Spinal cord (tissue), 10 donors: ENCODE data around the gene RAMAC. TPM values are rescaled to one million over a fixed set of nuclear protein-coding genes. Genes with fewer than 3 reads are reported as not detected.

ENCODE experiments used
- DNase-seq, 6 donors: peaks; one replicate each; pipeline versions ENCODE4 v3.0.0 to v3.0.0-alpha.2; 2013 to 2015; ENCODE audit warnings: low spot score in 6 of 6, low read depth in 4 of 6
- H3K27ac ChIP-seq: one replicate; pipeline ENCODE4 v1.5.1; 2013; ENCODE audit warnings: low read depth, low read length, control low read depth
- H3K27me3 ChIP-seq: one replicate; pipeline ENCODE4 v1.6.1; 2013; ENCODE audit warnings: low read length; ENCODE audit not compliant: control insufficient read depth, insufficient read depth
- H3K36me3 ChIP-seq: one replicate; pipeline ENCODE4 v1.6.1; 2013; ENCODE audit warnings: low read length; ENCODE audit not compliant: control insufficient read depth, insufficient read depth
- H3K4me1 ChIP-seq: one replicate; pipeline ENCODE4 v1.6.1; 2013; ENCODE audit warnings: low read length; ENCODE audit not compliant: control insufficient read depth, insufficient read depth
- H3K4me3 ChIP-seq: one replicate; pipeline ENCODE4 v1.5.1; 2013; ENCODE audit warnings: low read depth, low read length, control low read depth
- H3K9me3 ChIP-seq: one replicate; pipeline ENCODE4 v1.6.1; 2013; ENCODE audit warnings: low read length; ENCODE audit not compliant: control insufficient read depth, insufficient read depth
- WGBS: methylation state at CpG from one replicate; pipeline ENCODE4 v1.1.5; 2013; ENCODE audit warnings: missing lambda C conversion rate; ENCODE audit not compliant: insufficient coverage; 5-methylcytosine and 5-hydroxymethylcytosine counted together
- polyA plus RNA-seq, 2 donors: library from polyadenylated mRNA; unstranded; fragments of 120-200 nt; gene quantifications; one replicate each; pipeline ENCODE4 v1.2.1, GENCODE V29; 2013; ENCODE audit not compliant: insufficient read length in 2 of 2
- total RNA-seq, 2 donors: library from RNA; depleted of rRNA in 1 of 2; stranded (reverse); fragments of 120-200 nt in 1 of 2; fragments of >200 nt in 1 of 2; gene quantifications; one replicate each; pipeline versions ENCODE4 v1.2.3 to v1.2.4, GENCODE V29; 2013 to 2014
- donor health status: healthy.

The RAMAC gene
- total and polyA plus RNA-seq, 4 donors = 26.8 to 35.6 (median 33.6) TPM

DNA sequence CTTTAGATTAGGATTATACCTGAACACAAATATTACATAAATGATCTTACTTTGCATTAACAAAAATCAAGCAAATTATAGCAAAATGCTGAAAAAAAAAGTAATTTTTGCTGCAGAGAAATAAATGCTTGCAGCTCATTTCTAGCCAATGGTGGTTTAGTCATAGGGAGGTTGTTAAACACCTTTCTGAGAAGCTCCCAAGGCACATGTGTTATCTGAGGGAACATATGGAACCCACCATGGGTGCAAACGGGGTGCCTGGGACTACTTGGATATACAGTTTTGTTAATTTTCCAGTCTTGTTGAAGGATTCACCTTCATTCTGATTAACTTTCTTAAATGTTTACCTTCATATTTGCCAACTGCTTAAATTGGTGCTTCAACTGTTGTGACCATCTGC, 8.9 kb upstream of the RAMAC start:
- H3K4me1 ChIP-seq = no peaks in the 10 kb centered on the region
- H3K27ac ChIP-seq = no peak overlapping the region
- peaks cover 3% of the 10 kb centered on the region for H3K36me3 ChIP-seq
- WGBS = no CpG with 5 or more reads among the region's 1 CpG
- no peak overlapping the region for H3K4me3 ChIP-seq
- H3K9me3 ChIP-seq = no peaks in the 10 kb centered on the region
- no peaks in the 10 kb centered on the region for H3K27me3 ChIP-seq
- DNase-seq = no peak

DNA sequence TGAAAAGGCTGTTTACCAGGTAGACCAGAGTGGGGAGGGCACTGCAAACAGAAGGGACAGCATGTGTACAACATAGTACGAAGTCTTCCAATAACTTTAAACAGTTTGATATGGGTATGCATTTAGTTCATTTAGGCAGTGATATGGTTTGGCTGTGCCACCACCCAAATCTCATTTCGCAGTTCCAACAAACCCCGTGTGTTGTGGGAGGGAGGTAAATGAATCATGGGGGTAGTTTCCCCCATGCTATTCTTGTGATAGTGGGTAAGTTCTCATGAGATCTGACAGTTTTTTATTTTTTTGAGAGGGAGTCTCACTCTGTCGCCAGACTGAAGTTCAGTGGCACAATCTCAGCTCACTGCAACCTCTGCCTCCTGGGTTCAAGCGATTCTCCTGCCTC, 7.6 kb upstream of the RAMAC start:
- H3K4me1 ChIP-seq = no peaks in the 10 kb centered on the region
- H3K4me3 ChIP-seq = no peak overlapping the region
- no peak overlapping the region for H3K27ac ChIP-seq
- WGBS = 100% methylated on average over 2 of the region's 5 CpGs
- peaks cover 3% of the 10 kb centered on the region for H3K36me3 ChIP-seq
- DNase-seq = no peak
- H3K9me3 ChIP-seq = no peaks in the 10 kb centered on the region
- no peaks in the 10 kb centered on the region for H3K27me3 ChIP-seq

DNA sequence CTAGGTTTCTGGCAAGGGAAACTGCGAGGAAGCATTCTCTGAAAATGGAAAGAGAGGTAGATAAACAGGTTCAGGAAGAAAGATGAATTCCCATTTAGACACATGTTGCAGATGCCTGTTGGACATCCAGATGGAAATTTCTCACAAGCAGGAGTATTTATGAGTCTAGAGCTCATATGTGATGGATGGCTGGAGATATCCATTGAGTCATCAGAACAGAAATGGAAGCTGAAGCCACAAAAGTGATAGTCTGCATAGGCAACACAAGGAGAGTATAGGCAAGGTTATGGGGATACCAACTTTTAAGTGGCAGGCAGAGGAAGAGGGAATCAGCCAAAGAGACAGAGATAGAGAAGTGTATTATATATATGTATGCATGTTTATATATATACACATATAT, 6.3 kb upstream of the RAMAC start:
- no peak overlapping the region for H3K27ac ChIP-seq
- H3K27me3 ChIP-seq = no peaks in the 10 kb centered on the region
- peaks cover 6% of the 10 kb centered on the region for H3K36me3 ChIP-seq
- H3K4me3 ChIP-seq = no peak overlapping the region
- no peaks in the 10 kb centered on the region for H3K4me1 ChIP-seq
- 71% methylated on average over 1 of the region's 1 CpG for WGBS
- no peak for DNase-seq
- no peaks in the 10 kb centered on the region for H3K9me3 ChIP-seq

DNA sequence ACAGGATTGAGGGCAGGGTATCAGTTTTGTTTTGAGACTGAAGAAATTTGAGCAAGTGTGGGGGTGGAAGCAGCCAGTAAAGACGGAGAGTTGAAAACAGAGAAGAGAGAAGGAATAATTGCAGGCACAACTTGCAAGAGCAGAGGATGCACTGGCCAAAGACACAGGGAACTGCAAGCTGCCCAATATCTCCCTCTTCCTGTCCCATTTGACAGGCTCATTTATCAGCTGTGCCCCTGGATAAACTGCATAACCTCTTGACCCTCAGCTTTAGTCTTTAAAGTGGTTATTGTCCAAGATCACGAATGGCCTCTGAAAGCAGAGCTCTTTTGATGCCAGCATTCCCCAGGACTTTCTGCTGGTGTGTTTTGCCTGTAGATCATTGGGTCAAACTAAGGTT, 5.0 kb upstream of the RAMAC start:
- WGBS = 14% methylated on average over 1 of the region's 2 CpGs
- DNase-seq = no peak
- Histone ChIP-seq H3K4me1 (no peaks in the 10 kb centered on the region), H3K27me3 (no peaks in the 10 kb centered on the region), H3K9me3 (no peaks in the 10 kb centered on the region), H3K4me3 (no peak overlapping the region), H3K36me3 (peaks cover 6% of the 10 kb centered on the region), H3K27ac (no peak overlapping the region)

DNA sequence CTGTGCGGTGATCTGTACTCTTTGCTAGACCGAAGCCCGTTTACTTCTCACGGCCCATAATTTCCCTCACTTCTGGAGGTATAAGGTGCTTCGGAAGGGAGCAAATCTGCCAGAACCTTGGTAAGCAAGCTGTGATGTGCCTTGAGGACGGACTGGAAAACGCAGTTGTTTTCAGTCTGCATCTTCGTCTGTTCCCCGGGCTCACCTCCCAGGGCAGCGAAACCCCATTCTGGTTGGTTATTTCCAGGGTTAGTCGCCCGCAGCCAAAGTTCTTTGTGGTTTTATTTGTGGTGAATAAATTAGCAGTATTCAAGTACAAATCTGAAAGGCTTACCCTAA, 401 bp downstream of the RAMAC start:
- Histone ChIP-seq H3K4me1 (peaks cover 5% of the 10 kb centered on the region), H3K27ac (peak overlapping the region; percentile 79), H3K4me3 (peak overlapping the region; percentile 84), H3K36me3 (peaks cover 16% of the 10 kb centered on the region), H3K9me3 (no peaks in the 10 kb centered on the region), H3K27me3 (no peaks in the 10 kb centered on the region)
- DNase-seq = no peak
- 0% methylated on average over 9 of the region's 12 CpGs for WGBS

DNA sequence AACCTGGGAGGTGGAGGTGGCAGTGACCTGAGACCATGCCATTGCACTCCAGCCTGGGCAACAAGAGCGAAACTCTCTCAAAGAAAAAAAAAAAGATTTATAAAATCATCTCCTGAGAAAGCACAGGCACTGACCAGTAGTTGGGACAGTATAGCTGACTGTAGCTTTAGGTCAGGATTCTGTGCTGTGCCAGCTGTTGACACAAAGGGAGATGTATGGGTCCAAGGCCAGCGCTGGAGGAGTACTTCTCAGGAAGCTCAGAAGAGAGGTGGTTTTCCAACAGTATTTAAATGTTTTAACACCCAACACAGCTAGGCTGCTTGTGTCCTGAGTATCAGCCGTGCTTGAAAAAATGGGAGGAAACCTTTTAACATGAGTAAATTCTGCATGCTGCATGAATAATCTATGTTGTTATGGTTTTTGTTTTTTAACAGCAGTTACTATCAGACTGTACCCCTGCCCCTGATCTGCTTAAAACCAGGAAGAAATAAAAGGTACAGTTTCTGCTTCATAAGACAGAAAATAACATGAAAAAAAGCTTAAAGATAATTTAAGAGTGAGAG, 6.5 kb downstream of the RAMAC start:
- peaks cover 22% of the 10 kb centered on the region for H3K36me3 ChIP-seq
- no peak overlapping the region for H3K27ac ChIP-seq
- no CpG with 5 or more reads among the region's 3 CpGs for WGBS
- H3K4me3 ChIP-seq = no peak overlapping the region
- no peaks in the 10 kb centered on the region for H3K4me1 ChIP-seq
- no peaks in the 10 kb centered on the region for H3K9me3 ChIP-seq
- DNase-seq = no peak
- no peaks in the 10 kb centered on the region for H3K27me3 ChIP-seq

DNA sequence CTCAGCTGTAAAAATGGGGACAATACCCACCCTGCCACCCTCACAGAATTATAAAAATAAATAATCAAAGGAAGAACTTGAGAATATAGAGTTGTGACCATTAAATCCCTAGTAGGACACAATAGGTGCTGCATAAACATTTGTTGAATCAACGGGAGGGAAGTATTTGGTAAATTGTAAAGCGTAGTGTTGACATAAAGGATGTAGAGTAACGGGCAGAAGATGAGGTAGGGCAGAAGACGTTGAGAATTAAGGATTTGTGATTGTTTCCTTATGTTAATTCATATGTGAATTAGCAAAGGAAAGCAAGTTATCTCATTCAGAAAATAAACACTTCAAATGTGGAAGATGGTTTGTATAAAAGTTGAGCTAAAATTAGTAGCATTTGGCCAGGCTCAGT, 7.1 kb downstream of the RAMAC start:
- H3K9me3 ChIP-seq = no peaks in the 10 kb centered on the region
- H3K36me3 ChIP-seq = peaks cover 19% of the 10 kb centered on the region
- WGBS = 82% methylated on average over 2 of the region's 4 CpGs

DNA sequence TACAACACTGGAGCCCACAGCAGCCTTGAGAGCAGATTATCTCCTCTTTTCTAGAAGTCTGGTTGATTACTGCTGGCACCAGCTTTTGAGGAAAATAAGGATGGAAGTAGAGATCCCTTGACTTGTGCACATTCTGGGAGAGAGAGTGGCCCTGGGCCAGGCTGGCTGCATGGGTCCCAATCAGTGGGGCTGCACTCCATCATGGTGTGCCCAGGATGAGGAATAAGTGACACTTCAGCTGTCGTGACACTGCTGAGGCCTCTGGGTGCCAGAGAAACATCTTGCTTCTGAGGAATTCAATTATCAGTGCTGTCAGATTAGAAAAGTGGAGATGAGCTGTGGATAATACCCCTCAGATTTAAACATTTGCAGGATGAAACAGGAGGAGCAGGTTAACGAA, 9.1 kb downstream of the RAMAC start:
- DNase-seq = no peak
- no peaks in the 10 kb centered on the region for H3K9me3 ChIP-seq
- H3K36me3 ChIP-seq = peaks cover 13% of the 10 kb centered on the region
- no peak overlapping the region for H3K27ac ChIP-seq
- peaks cover under 1% of the 10 kb centered on the region for H3K4me1 ChIP-seq
- WGBS = 83% methylated on average over 1 of the region's 2 CpGs
- H3K4me3 ChIP-seq = no peak overlapping the region
- no peaks in the 10 kb centered on the region for H3K27me3 ChIP-seq

More for the DNA sequence above, 7.1 kb downstream of the RAMAC start:
- Histone ChIP-seq H3K4me3 (no peak overlapping the region), H3K4me1 (no peaks in the 10 kb centered on the region), H3K27me3 (no peaks in the 10 kb centered on the region), H3K27ac (no peak overlapping the region)
- no peak for DNase-seq

DNA sequence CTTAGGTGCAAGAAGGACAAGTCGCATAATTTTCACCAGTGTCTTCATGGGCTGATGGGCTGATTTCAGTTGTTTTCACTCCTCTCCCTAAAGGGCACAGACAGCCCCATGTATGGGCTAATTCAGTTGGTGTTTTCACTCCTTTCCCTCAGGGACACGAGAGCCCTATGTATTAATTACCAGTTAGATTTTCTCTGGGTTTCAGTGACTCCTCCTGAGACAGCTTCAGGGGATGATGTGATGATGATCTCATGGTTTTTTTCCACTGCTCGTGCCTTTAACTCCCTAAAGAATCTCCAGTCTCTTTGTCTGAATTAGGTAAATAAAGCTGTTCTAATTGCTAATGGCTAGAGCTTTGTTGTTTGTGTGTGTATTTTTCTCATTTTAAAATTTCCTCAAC, 9.9 kb downstream of the RAMAC start:
- peaks cover 12% of the 10 kb centered on the region for H3K36me3 ChIP-seq
- WGBS = no CpG with 5 or more reads among the region's 3 CpGs
- no peaks in the 10 kb centered on the region for H3K27me3 ChIP-seq
- H3K9me3 ChIP-seq = no peaks in the 10 kb centered on the region
- H3K27ac ChIP-seq = no peak overlapping the region
- peaks cover 3% of the 10 kb centered on the region for H3K4me1 ChIP-seq
- DNase-seq = no peak
- no peak overlapping the region for H3K4me3 ChIP-seq

DNA sequence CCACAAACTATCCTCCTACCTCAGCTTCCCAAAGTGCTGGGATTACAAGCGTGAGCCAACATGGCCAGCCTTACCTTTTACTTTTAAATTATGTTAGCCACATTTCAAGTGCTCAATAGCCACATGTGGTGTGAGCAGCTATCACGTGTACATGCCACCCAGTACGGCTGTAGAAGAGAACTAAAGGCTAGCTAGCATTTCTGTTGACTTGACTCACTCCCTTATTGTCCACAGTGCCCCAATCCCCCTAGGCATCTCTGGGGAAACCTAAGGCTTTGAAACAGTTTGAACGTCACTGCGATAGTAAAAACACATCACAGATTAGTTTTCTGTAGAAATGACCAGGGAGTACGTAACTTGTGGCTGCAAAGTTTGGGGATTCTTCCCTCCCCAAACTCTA, 13.4 kb downstream of the RAMAC start:
- H3K27ac ChIP-seq = no peak overlapping the region
- 72% methylated on average over 3 of the region's 6 CpGs for WGBS
- no peaks in the 10 kb centered on the region for H3K9me3 ChIP-seq
- no peaks in the 10 kb centered on the region for H3K36me3 ChIP-seq
- H3K27me3 ChIP-seq = no peaks in the 10 kb centered on the region
- DNase-seq = no peak
- H3K4me3 ChIP-seq = no peak overlapping the region
- H3K4me1 ChIP-seq = peaks cover 3% of the 10 kb centered on the region
